Measurements from ENCODE around the gene MED8.

MED8 gene, protein sequence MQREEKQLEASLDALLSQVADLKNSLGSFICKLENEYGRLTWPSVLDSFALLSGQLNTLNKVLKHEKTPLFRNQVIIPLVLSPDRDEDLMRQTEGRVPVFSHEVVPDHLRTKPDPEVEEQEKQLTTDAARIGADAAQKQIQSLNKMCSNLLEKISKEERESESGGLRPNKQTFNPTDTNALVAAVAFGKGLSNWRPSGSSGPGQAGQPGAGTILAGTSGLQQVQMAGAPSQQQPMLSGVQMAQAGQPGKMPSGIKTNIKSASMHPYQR

DNA sequence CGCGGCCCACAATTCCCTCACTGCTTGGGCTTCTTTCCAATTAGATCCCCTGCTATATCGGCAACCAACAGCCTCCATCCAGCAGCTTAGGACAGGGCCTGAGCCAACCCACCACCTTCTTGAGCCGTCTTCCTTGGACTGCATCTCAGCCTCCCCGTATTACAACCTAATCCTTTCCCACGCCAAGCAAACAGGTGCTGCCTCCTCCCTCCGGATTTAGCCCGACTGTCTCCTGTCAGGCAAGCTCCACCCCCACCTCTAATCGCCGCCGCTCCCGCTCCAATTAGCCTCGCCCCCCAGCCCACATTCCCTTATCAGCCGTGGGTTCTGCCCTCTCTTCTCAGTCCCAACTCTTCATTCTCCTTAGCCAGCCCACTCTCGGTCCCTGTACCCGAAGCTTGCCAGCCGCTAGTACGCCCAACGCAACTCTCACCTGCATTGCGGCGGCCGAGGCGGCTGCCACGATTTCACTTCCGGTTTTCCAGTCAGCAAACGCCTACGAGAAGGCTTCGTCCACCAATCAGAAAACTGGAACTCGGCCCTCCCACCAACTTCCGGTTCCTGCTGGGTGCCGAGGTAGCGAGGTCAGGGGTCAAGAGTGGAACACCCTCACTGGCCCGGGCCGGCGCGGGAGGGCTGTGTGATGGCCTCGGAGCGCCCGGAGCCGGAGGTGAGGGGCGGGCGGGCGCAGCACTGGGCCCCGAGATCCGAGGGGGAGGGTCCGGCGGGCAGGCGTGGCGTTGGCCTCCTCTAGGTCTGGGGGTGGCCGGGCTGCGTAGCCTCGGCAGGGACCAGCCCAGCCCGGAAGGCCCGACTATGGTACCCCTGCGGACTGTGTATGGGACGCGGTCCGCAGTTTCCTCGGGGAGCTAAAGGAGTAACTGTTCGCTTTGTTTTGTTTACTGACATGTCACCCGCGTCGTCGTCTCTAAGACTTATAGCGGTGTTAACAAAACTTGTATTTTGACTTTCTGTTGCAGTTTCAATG lies at the start of gene MED8, which contains the start of gene SZT2:
TSS of gene MED8 (minus strand) at position 475 of the 988 bp plus-strand sequence. CDS start at position 439, 36 bp downstream.
TSS of gene SZT2 (plus strand) at position 574 of the 988 bp plus-strand sequence. CDS start at position 644, 70 bp downstream.
- DNase-seq, result peak; percentile 94

DNA sequence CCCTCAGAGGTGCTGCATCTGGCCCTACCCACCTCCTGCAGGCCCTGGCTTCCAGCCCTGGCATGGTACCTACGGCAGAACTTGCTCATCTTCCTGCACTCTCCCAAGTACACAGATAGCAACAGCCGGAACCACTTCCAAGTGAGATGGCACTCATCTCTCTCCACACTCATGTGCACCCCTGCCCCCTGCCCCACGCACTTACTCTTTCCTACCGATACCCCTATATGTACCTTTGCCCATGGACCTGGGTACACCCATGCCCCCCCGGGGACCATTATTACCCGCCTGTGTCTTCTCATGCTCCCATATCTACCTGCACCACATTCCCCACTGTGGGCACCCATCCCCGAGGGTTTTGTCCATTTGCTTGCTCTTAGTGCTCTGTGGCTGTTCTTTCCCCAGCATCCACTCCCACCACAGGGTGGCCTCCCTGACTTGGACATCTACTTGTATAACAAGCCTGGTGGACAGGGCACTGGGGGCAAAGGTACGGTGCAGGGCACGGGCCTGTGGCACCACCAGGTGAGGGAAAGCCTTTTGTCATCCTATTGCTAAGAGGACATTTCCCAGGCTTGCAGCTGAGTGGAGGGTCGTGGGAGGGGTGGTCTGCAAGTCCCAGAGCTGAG lies 49.5 kb upstream of the MED8 start:
- DNase-seq, result no peak

DNA sequence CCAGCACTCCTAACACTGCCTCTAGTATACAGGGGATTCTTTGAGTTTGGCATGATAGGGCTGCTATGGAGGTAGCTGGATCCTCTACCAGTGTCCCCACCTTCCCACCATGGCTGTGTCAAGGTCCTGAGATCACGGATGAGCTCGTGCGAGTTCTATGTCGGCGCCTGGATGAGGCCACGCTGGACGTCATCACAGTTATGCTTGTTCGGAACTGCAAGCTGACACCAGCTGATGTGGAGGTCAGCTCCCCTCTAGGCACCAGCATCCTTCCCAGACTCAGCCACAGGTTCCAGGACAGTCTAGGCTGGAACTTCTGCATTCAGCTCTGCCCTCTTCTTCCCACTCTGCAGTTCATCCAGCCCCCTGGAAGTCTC lies 49.0 kb upstream of the MED8 start:
- no peak for DNase-seq

DNA sequence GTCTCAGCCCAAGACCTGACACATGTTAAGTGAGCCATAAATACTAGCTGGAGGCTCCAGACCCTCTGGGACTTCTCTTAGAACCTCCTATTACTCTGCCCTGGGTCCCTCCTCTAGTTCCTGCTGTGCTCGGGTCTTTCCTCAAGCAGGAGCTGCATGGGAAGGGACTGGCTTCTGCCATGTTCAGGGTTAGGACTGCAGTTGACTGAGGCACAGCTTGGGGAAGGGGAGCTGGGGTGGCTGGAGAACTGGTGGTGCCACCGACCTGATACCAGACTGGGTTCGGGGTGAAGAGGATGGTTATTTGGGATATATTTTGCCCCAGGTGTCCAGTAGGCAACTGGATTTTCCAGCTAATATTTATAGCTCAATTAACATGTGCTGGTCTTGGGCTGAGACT lies 48.4 kb upstream of the MED8 start:
- DNase-seq, result no peak

DNA sequence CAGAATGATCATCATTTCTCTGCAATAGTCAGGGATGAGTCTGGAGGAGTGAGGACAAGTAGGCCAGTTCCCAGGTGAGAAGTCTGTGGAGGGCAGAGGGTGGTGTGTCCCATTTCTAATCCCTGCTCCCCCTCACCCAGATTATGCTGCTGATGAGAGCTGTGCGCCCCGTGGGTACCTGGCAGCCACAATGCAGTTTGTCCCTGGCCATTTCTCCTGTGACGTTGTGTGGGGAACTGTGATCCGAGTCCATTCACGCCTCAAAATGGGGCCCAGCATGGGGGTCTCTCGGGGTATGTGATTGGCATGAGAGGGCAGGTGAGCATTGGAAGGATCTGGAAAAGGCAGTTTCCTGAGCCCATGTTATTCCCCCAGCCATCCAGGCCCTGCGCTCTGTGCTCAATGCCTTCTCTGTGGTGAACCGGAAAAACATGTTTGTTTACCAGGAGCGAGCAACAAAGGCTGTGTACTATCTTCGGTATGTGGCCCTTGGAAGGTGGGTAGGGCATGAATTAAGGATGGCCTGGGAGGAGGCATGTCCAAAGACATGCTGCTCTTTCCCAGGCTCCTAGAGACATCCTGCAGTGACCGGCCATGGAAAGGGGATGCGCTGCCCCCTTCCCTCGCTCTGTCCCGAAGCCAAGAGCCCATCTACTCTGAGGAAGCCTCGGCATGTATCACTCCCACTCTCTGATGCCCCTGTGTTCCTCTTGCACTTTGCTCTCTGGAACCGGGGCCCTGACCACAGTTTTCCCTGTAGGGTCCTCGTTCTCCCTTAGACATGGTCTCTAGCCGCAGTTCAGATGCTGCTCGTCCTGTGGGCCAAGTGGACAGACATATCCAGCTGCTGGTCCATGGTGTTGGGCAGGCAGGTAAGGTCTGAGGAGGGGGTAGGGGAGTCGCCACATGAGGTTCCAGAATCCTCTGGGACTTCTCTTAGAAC lies 47.7 kb upstream of the MED8 start:
- no peak for DNase-seq

DNA sequence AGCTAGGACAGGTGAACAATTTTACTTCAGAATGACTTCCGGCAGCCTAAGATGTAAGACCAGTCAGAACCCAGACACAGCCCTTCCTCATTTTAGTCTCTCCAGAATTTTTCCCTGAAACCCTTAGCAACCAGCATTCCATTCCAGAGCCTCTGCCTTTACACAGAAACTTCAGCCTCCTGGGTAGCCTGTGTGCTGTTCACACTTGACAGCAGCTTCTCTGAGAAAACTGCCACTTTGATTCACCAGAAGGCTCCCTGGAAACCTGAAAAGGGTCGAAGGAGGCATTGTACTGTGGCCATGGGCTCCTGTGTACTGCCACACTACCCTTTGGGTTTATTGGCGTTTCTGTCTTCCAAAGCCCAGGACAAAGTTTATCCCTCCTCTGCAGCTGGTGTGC lies 46.8 kb upstream of the MED8 start:
- DNase-seq, result no peak

DNA sequence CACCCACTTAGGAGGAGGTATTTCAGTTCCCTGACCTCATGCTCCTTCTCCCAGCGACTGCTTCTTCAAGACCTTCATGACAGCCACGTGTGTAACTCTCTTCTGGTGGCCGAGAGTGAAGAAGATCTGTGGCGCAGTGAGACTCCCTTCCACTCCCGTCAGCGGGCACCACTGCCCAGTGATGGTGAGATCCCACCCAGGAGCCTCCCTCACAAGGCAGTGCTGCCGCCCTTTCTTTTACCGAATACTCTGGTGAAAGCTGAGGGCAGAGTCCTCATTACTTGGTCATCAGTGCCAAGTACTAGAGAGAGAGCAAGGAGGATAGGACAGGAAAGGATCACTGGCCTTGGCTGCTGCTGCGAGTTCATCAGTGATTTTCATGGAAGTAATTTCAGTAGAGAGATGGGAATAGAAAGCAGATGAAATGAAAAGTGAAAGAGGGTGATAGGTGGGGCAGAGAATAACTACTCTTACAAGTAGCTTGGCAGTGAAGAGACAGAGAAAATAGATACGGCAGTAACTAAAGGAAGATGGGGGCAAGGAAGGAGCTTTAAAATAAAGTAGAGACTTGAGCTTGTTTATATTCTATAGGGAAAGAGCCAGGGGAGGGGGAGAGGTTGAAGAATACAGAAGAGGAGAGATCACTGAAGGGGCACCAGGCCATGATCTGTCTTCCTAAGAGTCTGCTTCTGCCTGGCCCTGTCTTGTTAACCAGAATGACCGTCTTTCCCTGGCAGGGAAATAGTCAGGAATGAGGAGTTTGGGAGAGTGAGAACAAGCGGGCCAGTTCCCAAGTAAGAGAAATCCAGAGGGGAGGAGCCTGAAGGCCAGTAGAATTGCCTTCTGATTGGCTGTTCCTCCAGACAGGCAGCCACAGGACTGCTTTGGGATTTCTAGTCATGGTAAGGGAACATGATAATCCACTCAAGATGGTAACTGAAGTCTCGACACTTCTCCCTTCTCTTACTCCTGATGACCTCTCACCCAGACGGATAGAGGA lies 45.8 kb upstream of the MED8 start:
- no peak for DNase-seq

DNA sequence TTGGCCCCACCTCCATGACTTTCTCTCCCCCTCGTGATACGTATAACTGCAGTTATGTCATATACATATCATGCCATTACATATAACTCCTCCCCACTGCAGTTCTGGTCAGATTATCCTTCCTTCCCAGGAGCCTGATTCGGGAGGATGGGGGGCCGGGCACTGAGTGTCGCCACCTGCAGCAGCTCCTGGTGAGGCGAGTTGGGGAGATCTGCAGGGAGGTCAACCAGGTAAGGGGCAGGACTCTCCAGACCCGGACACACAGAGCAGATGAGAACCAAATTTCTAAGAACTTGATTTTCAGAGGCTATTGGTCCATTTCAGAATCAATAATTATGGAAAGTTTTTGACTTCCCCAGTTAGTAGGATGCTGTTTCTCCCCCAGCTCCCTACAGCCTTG lies 44.7 kb upstream of the MED8 start:
- no peak for DNase-seq

DNA sequence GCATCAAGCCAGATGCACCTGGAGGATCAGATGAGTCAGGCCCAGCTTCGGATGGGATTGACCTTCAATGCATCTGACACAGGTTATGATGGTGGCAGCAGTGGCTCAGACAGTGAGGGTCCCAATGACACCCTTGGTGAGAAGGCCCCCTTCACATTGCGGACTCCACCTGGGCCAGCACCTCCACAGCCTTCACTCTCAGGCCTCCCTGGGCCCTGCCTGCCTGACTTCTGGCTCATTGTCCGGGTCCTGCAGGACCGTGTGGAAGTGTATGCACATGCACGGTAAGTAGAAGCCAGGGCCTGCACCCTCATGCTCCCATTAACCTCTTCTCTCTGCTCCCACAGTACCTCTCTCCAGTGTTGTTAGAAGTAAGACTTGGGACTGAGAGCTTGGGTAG lies 43.3 kb upstream of the MED8 start:
- DNase-seq, result no peak

DNA sequence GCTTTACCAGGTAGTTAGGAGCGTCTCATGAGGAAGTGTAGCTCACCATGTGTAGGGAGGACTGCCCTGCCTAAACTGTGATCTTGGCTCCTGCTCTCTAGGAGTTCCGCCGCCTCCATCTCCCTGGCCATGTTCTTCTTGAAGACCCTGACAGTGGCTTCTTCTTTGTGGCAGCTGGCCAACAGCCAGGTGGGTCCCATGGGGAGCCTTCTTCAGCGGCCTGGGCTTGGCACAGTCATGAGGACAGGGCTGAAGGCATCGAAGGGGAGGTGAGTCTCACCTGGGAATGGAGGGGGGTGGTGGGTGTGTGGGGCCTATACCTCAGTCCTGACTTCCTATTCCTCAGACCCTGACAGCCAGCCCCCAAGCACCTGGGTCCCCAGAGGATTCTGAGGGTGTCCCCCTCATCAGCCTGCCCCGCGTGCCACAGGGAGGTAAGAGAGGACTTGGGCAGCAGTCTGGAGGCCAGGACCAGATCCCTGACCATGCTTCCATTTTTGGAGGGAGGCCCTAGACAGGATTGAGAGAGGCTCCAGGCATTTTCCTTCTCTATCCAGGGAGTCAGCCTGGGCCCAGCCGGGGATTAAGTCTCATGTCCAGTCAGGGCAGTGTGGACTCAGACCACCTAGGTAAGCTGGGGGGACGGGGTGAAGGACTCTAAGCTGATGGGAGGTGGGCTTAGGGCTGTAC lies 42.7 kb upstream of the MED8 start:
- no peak for DNase-seq

DNA sequence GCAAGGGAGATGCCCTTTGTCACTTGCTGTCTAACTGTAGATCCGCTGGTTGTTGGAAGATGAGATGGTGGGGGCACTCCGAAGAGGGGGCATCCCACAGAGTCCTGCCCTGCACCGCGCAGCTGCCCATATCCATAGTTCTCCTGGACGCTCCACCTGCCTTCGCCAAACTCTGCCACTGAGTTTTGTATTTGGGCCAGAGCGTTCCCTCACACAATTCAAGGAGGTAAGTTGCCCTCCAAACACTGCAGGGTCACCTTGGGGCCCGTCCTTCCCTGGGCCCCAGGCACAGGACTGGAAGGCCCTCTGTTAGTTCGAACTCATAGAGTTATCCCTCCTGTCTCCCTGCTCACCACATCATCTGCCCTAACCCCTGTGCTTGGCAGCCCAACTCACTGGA lies 42.1 kb upstream of the MED8 start:
- DNase-seq, result no peak

DNA sequence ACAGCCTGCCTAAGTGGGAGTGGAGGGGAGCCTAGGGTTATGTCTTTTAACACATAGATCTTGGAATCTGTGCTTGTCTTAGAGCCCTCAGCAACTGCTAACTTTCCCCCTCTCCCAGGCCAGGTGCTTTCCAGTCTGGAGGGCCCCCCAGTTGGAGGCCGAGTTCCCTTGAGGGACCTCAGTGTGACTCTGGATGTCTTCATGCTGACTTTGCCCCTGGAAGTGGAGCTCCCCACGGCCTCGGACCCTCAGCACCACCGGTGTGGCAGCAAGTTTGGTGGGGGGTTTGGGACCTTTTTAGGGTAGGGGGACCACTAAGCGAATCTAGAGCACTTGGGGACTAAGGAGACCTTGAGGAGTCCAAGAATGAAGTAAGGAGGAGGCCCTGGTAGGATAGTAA lies 41.2 kb upstream of the MED8 start:
- DNase-seq, result no peak

DNA sequence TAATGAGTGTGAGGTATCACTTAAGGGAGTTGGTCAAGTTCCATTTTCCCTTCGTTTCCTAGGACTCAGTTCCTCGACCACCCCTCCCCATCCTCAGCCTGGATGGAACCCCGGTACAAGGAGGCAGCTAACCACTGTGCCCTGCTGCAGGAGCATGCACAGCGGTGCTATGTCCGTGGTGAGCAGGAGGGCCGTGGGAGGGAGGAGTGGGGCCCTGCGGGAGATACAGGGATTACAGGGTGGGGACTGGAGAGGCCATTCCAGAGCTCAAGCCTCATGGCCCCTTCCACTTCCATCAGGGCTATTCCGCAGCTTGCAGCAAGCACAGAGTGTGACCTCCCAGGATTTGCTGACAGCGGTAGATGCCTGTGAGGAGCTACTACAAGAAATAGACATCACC lies 38.3 kb upstream of the MED8 start:
- no peak for DNase-seq

DNA sequence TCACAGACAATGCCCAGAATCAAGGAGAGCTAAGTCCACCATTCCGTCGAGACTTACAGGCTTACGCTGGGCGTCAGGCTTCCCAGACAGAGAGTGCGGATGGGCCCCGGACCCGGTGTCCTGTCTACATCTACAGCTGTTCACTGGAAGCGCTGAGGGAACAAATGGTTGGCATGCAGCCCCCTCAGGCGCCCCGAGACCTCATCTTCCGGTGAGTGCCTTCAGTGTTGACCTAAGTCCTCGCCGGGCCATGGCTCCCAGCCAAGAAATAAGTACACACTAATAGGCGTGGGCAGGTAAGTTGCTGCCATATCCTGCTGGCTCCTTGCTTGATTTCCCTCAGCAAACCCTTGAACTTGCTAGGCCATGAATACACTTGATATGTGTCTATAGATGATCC lies 37.9 kb upstream of the MED8 start:
- DNase-seq, result no peak

DNA sequence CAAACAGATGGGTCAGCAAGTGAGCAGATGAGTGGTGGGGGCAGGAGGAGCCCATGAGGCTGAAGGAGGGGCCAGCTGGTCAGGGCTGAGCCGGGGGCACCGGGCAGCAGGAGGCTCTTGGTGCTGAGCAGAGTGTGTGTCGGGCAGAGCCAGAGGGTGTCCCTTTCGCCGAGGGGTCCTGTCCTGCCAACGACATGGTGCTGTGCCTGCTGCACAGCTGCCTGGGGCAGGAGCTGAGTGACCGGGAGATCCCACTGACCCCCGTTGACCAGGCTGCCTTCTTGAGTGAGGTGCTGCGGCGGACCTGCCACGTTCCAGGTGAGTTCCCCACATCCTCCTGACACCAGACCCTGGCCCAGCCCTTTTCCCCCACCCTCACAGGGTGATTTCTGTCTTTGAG lies 36.6 kb upstream of the MED8 start:
- no peak for DNase-seq

DNA sequence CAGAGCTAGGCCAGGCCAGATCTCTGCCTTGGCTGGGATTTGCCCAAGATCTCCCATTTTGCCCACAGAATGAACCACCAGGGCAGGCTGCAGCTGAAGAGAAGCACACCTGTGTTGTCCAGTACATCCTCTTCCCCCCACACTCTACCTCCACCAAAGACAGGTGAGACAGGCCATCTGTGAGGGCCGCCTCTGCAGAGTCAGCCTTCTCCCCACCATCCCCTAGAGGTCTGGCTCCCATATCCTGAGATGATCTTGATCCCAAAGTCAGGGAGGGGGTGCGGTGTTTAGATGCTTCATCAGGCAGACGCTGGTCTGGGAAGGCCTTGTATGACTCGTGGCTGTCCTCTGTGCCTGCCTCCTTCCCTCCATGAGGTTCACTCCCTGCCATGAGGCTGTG lies 35.4 kb upstream of the MED8 start:
- DNase-seq, result no peak

DNA sequence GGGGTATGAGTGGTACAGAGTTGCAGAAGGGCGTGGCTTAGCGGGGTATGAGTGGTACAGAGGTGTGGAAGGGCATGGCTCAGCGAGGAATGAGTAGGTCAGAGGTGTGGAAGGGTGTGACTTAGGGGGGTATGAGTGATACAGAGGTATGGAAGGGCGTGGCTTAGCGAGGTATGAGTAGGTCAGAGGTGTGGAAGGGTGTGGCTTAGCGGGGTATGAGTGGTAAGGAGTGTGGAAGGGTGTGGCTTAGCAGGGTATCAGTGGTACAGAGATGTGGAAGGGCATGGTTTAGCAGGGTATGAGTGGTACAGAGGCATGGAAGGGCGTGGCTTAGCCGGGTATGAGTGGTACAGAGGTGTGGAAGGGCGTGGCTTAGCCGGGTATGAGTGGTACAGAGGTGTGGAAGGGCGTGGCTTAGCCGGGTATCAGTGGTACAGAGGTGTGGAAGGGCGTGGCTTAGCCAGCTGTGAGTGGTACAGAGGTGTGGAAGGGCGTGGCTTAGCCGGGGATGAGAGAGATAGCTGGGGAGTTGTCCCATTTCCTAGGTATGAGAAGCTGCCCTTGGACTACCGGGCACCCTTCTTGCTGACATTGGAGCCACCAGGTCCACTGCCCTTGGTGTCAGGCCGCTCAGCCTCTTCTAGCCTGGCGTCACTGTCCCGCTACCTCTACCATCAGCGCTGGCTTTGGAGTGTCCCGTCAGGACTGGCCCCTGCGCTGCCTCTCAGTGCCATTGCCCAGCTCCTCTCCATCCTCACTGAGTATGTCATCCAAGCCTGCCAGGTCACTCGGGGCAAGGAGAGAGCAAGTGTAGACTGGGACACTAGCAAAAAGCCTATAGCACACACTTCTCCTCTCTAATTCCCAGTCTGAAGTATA lies 34.3 kb upstream of the MED8 start:
- DNase-seq, result no peak

DNA sequence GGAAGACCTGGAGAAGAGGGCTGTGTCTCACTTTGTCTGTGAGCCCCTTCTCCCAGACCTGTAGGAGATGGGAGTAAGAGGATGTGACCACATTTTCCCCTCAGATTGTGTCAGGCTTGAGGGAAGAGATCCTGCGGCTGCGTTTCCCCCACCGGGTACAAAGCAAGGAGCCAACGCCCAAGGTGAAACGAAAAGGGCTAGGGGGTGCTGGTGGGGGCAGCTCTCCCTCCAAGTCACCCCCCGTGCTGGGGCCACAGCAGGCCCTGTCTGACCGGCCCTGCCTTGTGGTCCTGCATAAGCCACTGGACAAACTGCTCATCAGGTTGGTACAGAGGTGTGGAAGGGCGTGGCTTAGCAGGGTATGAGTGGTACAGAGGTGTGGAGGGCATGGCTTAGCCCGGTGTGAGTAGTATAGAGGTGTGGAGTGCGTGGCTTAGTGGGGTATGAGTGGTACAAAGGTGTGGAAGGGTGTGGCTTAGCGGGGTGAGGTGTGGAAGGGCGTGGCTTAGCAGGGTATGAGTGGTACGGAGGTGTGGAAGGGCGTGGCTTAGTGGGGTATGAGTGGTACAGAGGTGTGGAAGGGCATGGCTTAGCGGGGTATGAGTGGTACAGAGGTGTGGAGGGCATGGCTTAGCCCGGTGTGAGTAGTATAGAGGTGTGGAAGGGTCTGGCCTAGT lies 33.5 kb upstream of the MED8 start:
- DNase-seq, result no peak
